IPS-18c (cell line): ENCODE measurements around the gene KCNQ1OT1.

Experiments
- H3K4me3 ChIP-seq: 2 replicates; pipeline ENCODE4 v1.7.0; 2013; ENCODE audit warnings: low read depth, mild to moderate bottlenecking, low read length, moderate library complexity; ENCODE audit not compliant: insufficient read depth
- H3K9me3 ChIP-seq: one replicate; pipeline ENCODE4 v1.6.1; 2013; ENCODE audit warnings: mild to moderate bottlenecking, low read length, moderate library complexity; ENCODE audit not compliant: control insufficient read depth, insufficient read depth

The KCNQ1OT1 gene

DNA sequence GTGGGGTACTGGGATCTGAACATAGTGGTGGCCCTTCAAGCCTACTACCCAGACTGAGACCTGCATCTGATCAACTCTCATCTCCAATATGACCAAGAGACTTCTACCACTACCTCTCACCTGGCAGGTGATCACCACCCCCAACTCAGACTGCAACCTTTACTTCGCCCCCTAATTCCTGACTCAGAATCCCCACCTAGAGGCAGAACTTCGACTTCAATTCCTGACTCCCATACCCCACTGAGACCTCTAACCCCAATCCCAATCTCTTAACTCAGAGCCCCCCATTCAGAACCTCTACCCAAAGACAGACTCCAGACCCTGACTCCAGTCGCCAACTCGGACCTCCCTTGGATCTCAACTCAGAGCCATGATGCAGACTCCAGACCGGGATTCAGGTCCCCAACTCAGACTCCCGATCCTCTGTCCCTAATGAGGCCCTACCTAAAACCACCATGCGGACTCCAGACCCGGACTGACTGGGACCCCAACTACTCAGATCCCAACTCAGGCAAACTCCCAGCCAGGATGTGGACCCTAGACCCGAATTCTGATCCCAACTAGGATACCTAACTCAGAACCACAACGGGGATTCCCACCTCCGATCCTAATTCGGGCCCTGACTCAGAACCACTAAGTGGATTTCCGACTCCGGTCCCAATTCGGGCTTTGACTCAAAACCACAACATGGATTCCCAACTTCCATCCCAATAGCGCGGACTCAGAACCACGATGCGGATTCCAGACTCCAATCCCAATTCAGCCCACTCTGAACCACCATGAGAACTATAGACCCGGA is 1.2 kb downstream of the KCNQ1OT1 start:
- H3K4me3 ChIP-seq, result peak overlapping the region; percentile 69

DNA sequence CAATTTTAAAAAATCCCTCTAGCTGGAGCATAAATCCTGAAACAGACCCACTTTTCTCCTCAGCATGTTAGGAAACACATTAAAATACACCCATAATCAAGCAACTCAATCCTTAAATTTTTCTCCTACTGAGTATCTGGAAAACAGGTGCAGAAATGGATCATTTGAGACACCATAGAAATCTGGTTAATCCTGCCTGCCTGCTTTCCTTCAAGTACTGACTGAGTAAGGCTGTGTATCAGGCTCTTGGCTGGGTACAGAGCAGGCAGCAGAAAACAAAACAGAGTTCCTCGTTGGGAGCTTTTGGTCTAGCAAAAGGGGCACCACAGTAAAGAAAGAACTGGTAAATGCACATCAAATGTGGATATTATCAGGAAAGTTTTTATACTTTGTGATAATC is 1.9 kb downstream of the KCNQ1OT1 start:
- Histone ChIP-seq H3K4me3 (0 out of 2 replicates have a peak overlapping the region, but pooled peaks have one; percentile 69), H3K9me3 (peaks cover 7% of the 10 kb centered on the region)

More for the DNA sequence above, 1.2 kb downstream of the KCNQ1OT1 start:
- H3K9me3 ChIP-seq, result peaks cover 7% of the 10 kb centered on the region

DNA sequence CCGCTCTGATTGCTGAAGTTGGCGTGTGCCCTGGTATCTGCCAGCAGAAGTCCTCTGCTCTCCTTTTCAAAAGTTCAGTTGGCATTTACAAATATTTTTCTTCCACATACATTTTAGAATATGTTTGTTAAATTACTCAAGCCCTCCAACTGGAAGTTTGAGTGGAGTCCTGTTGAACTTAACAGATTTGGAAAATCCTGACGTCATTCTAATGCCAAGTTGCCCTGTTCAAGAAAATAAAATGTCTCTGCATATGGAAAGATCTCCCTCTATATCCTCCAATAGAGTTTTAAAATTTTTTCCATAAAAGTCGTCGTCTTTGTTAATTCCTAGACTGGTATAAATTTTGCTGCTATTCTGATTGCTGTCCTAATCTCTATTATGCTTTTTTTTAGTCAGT is 3.3 kb downstream of the KCNQ1OT1 start:
- Histone ChIP-seq H3K9me3 (peaks cover 7% of the 10 kb centered on the region), H3K4me3 (no peak overlapping the region)

DNA sequence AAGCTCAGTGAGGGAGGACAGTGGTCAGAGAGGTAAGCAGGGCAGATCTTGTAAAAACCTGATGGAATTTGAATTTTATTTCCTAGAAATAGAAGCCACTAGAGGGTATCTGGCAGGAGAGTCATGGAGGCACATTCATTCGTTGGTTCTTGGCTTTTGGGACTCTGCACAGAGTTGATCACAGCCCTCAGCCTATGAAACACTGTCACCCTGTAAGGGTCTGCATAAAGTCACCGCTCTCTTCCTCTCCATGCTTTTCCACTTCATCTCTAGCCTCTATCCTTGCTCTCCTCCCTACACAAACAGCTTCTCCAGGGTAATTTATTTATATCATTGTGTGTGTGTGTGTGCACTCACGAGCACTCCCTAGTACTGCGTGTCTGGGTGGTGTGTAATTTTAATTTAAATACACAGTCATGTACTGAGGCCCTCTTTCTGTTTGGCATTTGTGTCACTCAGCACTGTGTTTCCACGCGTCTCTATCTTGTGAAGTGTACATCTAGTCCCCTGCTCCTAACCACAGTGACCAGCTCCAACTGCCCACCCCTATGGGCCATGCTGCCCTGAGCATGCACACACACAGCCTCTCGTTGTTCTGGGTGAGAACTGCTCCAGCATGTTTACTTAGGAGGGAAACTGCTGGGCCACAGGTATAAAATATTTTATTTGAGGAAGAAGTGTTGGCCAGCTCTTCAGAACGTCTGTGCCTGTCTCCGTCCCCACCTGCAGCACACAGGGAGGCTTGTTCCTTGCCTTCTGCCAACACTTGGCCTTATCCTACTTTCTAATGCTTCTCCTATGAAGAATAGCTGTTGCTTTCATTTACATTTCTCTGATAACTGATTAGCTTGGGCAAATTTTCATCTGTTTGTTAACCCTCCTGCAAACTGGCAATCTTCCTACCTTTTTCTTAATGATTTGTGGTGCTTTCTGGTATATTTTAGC is 4.5 kb downstream of the KCNQ1OT1 start:
- peaks cover 7% of the 10 kb centered on the region for H3K9me3 ChIP-seq
- H3K4me3 ChIP-seq, result no peak overlapping the region

DNA sequence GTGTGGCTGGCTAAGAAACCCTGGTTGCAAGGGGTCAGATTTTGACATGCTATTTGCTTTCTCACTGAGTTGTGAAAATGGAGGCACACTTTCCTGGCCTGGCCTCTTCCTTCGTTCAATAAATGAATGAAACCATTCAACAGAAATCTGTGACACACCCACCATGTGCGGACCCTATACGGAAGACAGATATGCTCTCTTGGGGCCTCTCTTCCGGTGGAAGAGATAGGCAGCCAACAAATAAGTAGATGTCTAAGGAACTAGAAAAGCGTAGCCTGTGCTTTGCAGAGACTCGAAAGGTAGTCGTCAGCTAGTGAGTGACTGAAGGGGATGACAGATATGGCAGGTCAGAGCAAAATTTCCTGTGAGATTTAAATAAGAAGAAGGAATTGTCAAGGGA is 5.3 kb downstream of the KCNQ1OT1 start:
- no peak overlapping the region; the same call in 1 of the 2 replicates for H3K4me3 ChIP-seq
- H3K9me3 ChIP-seq, result peaks cover 5% of the 10 kb centered on the region

DNA sequence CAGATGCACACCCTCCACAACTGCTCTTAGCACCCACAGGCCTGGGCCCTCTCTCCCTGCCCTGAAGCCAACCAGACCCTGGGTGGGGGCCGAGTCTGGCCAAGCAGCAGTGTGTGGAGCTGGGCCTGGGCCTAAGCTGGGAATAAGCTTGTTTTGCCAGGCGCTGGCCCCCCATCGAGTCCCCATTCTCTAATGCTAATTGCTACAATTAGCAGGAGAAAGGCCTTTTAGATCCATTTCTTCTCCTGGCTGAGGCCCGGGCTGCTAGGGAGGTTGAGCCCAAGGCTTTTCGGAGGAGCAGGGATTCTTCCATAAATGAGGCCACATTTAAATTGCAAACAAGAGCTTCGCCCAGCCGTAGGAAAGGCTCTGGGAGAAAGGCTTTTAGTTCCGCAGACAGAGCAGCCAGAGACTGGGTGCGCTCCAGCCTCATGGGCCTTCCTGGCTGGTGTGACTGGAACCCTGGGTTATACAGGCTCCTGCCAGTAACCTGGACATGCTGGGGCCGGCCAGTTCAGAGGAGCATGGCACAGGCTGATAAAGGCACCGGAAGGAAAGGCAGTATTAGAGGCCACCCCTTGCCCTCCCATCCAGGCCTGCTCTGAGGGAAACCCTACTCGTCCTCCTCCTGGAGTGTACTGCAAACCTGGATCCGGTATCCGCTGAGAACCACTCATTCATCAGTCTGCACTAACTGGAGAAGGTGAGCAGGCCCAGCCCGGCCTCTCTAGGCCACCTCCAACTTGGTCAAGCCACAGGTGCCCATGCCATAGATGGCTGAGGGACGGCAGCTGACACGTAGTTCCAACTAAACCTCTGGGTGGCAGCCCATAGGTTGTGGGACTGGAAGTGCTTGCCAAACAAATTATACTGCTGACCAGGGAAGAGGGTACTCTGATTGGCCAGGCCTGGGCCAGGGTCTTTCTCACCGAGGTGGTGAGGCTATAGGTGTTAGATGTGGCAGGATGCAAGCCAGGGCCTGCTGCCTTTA is 6.2 kb downstream of the KCNQ1OT1 start:
- Histone ChIP-seq H3K9me3 (peaks cover 1% of the 10 kb centered on the region), H3K4me3 (no peak overlapping the region)

DNA sequence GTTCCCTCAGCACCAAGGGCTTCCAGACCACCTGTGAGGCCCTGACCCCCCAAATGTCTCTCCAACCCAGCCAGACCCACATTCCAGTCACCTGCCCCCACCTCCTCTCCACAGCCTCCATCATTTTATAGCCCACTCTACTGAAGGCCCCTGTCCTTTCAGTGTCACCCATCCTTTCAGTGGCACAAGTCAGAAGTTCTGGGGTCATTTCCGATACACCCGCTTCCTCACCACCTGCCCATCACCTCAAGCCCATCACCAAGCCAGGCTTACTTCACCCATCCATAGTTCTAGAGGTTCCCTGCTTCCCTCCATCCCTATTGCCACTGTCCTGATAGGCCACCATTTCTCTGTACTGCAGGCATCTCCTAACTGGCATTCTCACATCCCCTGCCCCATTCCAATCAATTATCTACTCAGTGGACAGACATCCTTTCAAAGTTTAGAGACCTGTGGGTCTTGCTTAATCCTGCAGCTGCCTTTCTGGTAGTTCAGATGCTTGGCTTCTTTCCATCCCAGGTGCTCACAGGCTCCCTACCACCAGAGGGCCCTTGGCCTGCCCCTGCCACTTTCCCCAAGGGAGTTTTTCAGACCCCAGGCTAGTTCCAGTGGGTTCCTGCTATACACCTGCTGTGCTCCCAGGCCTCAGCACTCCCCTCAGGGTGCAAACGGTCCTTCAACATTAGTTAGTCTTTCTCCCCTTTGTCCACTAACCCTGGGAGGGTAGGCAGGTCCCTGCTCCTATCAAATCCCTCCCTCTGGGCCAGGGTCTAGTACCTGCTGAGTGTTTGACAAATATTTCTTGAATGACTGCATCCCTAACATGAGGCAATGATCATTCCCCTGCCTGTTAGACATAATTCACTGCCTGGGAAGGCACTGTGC is 7.6 kb downstream of the KCNQ1OT1 start:
- Histone ChIP-seq H3K9me3 (no peaks in the 10 kb centered on the region), H3K4me3 (no peak overlapping the region; the same call in 1 of the 2 replicates)

DNA sequence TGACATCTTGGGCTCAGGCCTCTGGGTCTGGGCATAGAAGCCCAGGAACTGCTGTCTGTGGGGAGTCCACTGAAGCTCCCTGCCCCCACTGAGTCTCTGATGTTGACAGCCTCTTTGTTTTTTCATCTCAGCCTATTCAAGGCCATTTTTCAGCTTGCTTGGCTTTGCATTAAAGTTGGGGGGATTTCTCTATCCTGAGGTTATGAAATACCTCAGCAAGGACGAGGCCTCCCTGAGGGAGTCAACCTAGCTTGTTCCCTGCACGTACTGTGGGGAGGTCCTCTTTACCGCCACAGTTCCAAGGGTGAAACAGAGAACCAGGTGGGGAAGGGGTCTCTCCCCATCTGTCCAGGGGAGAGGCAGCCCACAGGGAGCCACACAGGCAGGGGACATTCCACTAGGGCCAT is 8.4 kb downstream of the KCNQ1OT1 start:
- Histone ChIP-seq H3K4me3 (peak overlapping the region; percentile 15; the same call in 1 of the 2 replicates), H3K9me3 (no peaks in the 10 kb centered on the region)

DNA sequence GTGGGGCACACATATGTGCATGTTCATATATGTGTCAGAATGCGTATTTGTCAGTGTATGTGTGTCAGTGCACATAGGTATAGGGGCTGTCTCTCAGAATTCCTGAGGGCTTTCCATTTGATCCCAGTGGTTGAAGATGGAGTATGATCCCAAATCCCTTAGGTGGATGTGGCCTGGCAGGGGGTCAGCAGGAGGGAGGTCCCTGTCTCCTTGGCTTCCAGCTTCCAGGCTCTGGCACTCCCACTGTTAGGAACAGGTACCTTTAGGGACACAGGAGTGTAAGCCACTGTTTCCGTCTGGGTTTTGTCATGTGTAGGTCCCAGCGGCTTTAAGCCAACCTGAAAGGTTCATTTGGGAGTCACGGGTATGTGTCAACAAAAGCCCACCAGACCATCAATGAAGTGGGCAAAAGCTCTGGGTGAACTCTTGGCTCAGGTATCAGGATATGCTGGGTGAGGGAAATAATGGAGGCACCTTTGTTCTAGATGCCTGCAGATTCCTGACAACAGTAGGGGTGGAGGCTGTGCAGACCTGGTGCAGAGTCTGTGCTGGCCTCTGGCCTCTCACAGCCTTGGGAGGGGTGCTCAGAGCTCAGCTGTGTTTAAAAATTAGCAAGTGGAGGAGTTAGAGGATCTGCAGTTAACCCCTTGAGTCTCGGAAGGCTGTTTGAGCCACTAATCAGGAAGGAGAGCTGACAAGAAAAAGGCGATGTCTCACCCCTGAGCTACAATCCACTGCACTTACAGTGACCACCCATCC is 9.0 kb downstream of the KCNQ1OT1 start:
- no peak overlapping the region for H3K4me3 ChIP-seq
- no peaks in the 10 kb centered on the region for H3K9me3 ChIP-seq

DNA sequence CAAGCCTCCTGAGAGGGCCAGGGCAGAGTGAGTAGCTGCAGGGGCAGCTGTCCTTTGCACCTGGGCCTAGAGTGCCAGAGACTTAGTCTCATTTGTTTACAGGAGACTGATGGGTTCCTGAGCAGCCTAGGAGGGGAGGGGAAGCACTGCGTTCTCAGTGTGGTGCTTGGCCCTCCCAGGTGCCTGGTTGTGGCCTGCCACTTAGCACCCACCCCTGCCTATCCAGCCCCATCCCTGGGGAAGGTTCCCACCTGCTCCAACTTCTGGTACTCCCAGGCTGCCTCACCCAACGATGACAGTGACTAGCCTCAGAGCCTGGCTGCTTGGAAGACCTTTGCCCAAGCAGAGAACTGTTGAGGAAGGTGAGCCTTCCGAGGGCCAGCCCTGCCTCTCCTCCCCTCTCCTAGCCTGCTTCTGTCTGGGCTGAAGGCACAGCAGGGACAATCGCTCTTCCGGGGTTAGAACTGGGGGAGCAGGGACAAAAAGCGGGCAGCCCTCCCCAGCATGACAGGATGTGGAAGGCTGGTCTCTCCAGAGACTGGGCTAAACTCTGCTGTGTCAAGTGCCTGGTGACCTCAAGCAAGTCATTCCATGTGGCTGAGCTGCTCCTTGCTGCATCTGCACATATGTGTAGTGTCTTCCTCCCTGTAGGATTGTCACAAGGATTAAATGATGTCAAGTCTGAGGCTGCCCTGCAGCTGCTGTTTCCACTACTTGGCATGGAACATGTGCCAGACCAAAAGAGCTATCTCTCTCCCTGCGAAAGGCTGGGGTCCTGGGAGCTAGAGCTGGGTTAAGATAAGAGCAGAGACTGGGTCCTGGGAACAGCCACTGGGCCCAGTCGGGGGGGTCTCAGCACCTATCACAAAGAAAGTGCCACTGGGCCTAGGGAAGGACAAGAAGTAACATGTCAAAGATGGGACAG is 9.9 kb downstream of the KCNQ1OT1 start:
- no peaks in the 10 kb centered on the region for H3K9me3 ChIP-seq
- H3K4me3 ChIP-seq, result no peak overlapping the region; the same call in 1 of the 2 replicates

DNA sequence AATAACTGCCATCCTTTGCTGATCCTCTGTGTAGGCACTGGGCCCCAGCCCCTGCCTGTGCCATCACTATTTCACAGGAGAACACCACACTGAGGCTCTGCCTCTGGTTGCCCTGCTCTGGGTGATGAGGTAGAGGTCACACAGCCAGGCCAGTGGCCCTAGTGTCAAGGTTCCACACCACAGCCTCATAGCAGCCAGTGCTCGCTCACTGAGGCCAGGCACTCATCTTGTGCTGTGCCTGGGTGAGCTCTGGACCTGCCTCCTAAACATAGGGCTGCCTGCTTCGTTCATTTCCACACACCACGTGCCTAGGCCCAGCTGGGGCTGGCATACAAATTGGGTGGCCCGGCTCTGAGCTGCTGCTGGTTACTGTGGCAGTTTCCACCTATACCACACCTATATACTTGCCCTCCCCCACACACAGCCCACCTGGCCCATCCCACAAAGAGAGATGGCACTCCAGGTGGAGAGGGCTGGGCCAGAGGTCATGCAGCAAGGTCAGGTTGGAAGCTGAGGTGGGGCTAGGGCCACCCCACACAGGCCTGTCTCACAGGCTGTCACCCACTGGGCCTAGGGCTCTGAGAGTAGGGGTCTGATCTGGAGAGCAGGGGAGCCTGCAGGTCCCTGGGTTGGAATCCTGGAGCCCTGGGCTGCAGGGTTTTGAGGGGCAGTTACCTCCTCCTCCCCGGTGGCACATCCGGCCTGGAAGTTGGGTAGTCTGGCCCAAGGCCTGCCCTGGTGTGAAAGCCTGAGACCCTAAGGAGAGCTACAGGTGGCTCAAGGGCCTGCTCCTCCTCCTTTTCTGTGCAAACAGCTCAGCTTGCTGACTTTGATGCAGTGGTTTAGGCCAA is 11.2 kb downstream of the KCNQ1OT1 start:
- Histone ChIP-seq H3K4me3 (no peak overlapping the region), H3K9me3 (no peaks in the 10 kb centered on the region)

DNA sequence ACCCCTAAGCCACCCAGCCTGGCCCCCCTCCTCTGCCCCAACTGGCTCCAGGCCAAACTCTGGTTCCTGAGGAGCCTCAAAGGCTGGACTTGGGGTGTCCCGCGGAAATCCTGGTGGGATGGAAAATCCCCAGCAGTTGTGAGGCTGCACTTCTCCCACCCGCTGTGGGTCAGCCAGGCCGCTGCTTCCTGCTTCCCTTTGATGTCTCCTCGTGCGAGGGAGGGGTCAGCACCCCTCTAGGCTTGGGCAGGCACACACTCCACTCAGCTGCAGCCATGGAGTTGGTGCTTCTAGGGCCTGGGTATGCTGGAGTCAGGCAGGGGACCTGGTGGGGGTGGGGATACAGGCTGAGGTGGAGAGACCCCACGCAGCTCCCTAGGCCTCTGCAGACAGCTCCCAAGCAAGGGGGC is 12.0 kb downstream of the KCNQ1OT1 start:
- Histone ChIP-seq H3K4me3 (no peak overlapping the region), H3K9me3 (no peaks in the 10 kb centered on the region)

DNA sequence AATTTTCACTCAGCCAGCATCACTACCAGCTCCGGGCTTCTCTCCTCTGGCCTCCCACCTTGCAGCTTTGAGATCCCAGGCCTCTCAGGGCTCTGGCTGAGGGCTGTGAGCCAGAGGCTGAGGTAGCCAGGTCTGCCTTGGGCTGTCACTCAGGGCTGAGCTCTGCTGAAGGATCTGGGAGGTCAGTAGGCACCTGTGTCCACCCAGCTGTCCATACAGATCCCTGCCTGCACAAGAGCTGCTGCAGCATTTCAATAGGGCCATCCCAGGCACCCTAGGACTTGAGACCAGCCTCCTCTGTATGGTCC is 12.6 kb downstream of the KCNQ1OT1 start:
- Histone ChIP-seq H3K9me3 (no peaks in the 10 kb centered on the region), H3K4me3 (no peak overlapping the region)
